ENCODE measurements around the gene ZYG11B.

GRCh38 chr1:52739699-52740467 lies 13.6 kb downstream of the ZYG11B start:
- TF ChIP-seq, protein P1, sequence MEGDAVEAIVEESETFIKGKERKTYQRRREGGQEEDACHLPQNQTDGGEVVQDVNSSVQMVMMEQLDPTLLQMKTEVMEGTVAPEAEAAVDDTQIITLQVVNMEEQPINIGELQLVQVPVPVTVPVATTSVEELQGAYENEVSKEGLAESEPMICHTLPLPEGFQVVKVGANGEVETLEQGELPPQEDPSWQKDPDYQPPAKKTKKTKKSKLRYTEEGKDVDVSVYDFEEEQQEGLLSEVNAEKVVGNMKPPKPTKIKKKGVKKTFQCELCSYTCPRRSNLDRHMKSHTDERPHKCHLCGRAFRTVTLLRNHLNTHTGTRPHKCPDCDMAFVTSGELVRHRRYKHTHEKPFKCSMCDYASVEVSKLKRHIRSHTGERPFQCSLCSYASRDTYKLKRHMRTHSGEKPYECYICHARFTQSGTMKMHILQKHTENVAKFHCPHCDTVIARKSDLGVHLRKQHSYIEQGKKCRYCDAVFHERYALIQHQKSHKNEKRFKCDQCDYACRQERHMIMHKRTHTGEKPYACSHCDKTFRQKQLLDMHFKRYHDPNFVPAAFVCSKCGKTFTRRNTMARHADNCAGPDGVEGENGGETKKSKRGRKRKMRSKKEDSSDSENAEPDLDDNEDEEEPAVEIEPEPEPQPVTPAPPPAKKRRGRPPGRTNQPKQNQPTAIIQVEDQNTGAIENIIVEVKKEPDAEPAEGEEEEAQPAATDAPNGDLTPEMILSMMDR (IDR thresholded peaks at IDR 0.05; ENCODE audit: poor library complexity, severe bottlenecking): no peak
- TF ChIP-seq, protein P2, sequence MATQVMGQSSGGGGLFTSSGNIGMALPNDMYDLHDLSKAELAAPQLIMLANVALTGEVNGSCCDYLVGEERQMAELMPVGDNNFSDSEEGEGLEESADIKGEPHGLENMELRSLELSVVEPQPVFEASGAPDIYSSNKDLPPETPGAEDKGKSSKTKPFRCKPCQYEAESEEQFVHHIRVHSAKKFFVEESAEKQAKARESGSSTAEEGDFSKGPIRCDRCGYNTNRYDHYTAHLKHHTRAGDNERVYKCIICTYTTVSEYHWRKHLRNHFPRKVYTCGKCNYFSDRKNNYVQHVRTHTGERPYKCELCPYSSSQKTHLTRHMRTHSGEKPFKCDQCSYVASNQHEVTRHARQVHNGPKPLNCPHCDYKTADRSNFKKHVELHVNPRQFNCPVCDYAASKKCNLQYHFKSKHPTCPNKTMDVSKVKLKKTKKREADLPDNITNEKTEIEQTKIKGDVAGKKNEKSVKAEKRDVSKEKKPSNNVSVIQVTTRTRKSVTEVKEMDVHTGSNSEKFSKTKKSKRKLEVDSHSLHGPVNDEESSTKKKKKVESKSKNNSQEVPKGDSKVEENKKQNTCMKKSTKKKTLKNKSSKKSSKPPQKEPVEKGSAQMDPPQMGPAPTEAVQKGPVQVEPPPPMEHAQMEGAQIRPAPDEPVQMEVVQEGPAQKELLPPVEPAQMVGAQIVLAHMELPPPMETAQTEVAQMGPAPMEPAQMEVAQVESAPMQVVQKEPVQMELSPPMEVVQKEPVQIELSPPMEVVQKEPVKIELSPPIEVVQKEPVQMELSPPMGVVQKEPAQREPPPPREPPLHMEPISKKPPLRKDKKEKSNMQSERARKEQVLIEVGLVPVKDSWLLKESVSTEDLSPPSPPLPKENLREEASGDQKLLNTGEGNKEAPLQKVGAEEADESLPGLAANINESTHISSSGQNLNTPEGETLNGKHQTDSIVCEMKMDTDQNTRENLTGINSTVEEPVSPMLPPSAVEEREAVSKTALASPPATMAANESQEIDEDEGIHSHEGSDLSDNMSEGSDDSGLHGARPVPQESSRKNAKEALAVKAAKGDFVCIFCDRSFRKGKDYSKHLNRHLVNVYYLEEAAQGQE (IDR thresholded peaks at IDR 0.05; ENCODE audit: borderline replicate concordance): no peak

Data from neural cell (in vitro differentiated cells).